Measurements from ENCODE around the gene KCTD5. TPM values are rescaled to one million over a fixed set of nuclear protein-coding genes. Genes with fewer than 3 reads are reported as not detected.

The KCTD5 gene
- total and polyA plus RNA-seq, 2 experiments from 2014 or later = 19.7 to 31.8 TPM

GRCh38 chr16:2748757-2749455, 66.6 kb downstream of the KCTD5 start:
- TF ChIP-seq REST (IDR thresholded peaks at IDR 0.05; ENCODE audit: unreplicated experiment) = no peak
- no peak for TF ChIP-seq ZNF462 (CRISPR knock-in tag; IDR thresholded peaks at IDR 0.05)
- no peak for TF ChIP-seq EZH2phosphoT487 (IDR thresholded peaks at IDR 0.05; ENCODE audit: unreplicated experiment)
- TF ChIP-seq ZNF114 (CRISPR knock-in tag; IDR thresholded peaks at IDR 0.05) = no peak
- Histone ChIP-seq H3K4me1 (ENCODE audit: insufficient read depth) (peaks cover 13% of the 10 kb centered on the region), H3F3A (replicated peaks; ENCODE audit: low read depth) (peaks cover 23% of the 10 kb centered on the region), H3K4me3 (no peak overlapping the region), H3K27me3 (ENCODE audit: insufficient read depth) (no peaks in the 10 kb centered on the region), H3K4me2 (no peak overlapping the region), H3K27ac (ENCODE audit: low read depth) (no peak overlapping the region), H3K9me2 (ENCODE audit: insufficient read depth) (no peaks in the 10 kb centered on the region), H2AFZ (no peak overlapping the region), H4K20me1 (replicated peaks; ENCODE audit: insufficient read depth) (peaks cover 1% of the 10 kb centered on the region), H3K36me3 (ENCODE audit: insufficient read depth) (no peaks in the 10 kb centered on the region), H3K79me2 (replicated peaks; ENCODE audit: insufficient read depth) (peaks cover 26% of the 10 kb centered on the region)
- Mint-ChIP-seq H3K4me3 (no peak overlapping the region), H3K9me3 (no peaks in the 10 kb centered on the region; the same call in 2 of the 3 replicates), H3K4me1 (peaks cover 12% of the 10 kb centered on the region), H3K36me3 (ENCODE audit: low read depth) (peaks cover 19% of the 10 kb centered on the region), H3K27me3 (ENCODE audit: insufficient read depth, low read depth, poor library complexity) (peaks cover 9% of the 10 kb centered on the region), H3K27ac (no peak overlapping the region)
- ATAC-seq (no peak), DNase-seq (ENCODE audit: low spot score) (no peak)

All from GM23338 (cell line).